GM19035 (cell line): ENCODE measurements around the gene DIAPH2.

Source experiments
- ATAC-seq: cut with Tn5 transposase; IDR thresholded peaks from one replicate; pipeline ENCODE4 v1.9.1; 2021; ENCODE audit not compliant: unreplicated experiment

Gene DIAPH2

DNA sequence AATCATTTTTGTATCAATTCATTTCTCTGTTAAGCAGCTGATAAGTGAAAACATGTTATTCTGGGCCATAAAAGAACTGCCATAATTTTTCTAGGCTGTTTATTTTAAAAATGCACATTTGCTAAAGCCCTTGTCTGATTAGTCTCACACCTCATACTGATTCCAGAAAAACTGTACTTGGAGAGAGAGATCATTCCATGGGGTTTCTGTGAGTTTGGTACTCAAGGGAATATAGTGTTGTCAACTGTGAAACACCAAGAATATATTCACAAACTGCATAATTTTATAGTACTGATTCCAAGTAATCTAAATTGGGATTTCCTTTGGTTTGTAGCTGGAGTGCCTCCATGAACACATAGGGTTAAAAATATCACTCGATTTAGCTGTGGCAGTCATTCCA lies 746.6 kb downstream of the DIAPH2 start:
- no peak for ATAC-seq

DNA sequence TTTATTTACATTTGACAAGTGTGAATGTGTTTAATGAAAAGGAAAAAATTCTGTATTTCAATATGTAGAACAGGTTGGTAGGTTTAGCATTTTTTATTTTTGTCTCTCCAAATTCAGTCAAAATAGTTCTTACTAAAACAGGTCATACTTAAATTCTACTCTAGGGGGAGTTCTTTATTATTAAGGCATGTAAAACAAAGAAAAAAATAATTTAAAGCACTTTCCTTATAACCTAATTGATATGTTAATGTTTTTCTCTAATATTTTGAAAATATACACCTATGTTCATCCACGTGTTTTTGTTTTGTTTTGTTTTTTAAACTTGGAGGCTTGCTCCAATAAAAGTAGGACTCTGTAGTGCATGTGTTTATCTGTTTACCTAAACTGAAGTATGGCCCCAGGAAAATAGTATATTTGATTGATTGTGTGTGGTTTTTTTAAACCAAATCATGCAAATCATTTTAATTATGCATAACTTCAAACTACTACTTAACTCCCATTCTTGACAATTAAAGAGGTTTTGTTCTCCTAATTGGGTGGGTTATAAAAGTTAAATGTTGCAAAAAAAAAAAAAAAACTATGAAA lies 761.7 kb downstream of the DIAPH2 start:
- ATAC-seq = no peak

GRCh38 chrX:97447306-97447705 lies 762.7 kb downstream of the DIAPH2 start:
- no peak for ATAC-seq

- peak; percentile 53 for ATAC-seq
These were observed 767.6 kb downstream of the DIAPH2 start for GRCh38 chrX:97452283-97452682.

DNA sequence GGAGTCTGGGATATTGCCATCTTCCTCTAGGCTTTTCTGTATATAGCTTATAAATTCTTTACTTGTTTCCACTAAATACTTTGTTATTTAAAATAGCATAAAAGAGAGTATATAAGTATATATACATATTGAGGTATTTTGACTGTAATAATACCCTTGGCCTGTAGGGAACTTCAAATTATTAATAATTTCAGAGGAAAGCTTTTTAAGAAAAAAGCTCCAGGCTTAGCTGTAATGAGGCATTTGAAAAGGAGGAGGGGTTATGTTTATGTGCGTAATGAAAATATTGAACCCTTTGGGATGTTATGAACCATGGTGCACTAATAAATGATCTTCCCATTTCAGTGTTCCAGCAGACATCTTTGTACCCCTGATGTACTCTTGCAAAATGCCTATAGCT lies 777.1 kb downstream of the DIAPH2 start:
- no peak for ATAC-seq

DNA sequence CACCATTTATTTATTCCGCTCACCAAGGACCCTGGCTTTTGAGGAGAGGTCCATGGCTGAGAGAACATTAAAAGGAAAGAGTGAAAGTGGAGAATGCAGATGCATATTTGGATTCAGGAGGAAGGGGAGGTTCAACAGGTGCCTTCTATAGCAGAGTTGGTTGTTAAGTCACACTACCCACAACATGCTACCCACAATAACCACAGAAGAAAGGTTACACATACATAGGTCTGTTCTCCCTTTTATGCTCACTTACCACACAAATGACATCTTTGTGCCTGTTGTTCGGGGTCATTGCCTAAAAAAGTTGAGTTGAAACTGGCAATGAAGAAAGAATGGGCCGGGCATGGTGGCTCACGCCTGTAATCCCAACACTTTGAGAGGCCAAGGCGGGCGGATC lies 786.4 kb downstream of the DIAPH2 start:
- ATAC-seq = no peak

DNA sequence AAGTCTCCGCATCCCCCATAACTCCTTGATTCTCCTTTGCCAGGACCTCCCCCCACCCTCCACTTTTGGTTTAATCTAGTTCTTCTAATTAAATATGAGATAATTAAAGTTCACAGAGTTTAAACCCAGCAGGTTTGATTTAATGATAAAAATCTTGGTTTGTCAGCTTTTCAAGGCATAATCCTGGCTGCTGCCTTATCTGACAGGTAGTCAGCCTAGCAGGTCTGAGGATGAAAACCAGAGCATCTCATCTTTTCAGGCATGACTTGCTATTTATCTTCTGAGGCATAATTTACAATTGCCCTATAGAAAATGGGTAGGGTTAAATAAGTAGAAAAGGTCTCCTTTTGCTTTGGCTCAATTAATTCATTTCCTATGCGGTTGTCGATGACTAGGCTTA lies 790.3 kb downstream of the DIAPH2 start:
- no peak for ATAC-seq

GRCh38 chrX:97479106-97479890 lies 794.7 kb downstream of the DIAPH2 start:
- no peak for ATAC-seq

DNA sequence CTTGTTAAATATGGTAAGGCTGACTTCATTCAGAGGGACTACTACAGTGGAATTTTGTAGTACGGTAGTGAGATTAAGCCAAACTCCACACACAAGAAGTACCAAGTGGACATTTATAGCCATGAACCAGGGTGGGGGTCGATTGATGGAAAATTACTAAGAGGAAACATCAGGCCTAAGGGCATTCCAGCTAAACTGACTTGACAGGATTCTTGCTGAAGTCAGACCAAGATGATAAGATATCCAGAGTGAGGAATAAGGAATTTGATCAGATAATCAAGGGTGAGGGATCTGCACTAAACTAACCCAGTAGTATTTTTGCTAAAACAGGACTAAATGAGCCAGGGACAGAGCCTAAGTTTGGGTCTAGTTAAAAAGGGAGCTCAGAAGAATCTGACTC lies 796.6 kb downstream of the DIAPH2 start:
- no peak for ATAC-seq

DNA sequence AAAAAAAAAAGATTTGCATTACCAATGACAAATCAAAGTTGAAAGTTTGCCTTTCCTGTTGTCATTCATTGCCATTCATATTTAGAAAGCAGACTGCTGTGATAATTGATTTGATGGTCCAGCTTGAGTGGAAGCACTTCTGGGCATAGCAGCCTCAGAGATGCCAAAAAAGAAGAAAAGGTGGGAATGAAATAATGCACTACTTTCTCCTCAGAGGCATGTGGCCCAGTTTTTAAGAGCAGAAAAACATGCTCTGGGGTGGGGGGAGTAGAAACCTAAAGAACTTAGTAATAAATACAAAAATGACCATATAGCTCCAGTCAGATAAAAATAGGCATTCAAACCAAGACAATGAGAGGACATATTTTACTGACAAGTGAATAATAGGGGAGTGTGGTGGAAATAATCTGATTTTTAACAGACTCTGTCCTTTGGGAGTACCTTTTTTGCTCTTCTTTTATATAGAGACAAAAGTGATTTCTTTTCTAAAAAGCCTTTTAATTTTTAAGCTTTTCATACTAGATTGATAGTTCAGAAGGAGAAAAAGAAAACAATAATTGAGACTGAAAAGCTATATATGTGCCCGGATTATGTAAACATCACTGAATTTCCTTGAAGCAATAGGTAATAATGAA lies 798.1 kb downstream of the DIAPH2 start:
- no peak for ATAC-seq

GRCh38 chrX:97490656-97491055 lies 806.0 kb downstream of the DIAPH2 start:
- ATAC-seq = no peak

DNA sequence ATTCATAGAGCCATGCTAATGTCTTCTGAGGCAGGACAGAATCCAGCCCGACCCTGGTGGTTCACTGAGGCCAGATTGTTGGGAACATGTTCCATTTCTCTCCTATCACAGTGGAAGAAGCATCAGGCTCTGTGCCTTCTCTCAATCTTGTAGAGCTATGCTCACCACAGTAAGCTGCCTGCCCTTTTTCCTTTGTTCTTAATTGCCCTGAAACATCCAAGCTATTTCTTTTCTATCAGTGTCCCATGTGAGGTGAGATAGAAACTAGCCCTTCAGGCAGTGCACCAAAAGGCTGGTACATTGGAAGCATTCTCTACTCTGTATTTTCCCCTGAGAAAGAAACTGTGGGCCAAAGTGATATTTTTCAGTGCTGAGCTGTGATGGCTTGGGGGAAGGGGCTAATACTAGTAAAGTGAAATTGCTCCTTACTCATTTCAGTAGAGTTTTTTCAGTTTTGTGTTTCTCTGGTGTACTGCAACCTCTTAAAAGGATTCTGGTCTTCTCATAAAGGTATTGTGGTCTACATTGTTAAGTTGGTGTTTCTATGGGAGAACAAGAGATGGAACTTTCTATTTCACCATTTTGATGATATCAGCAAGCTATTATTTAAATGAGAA lies 810.2 kb downstream of the DIAPH2 start:
- peak; percentile 93 for ATAC-seq

GRCh38 chrX:97498093-97498492 lies 813.5 kb downstream of the DIAPH2 start:
- no peak for ATAC-seq

DNA sequence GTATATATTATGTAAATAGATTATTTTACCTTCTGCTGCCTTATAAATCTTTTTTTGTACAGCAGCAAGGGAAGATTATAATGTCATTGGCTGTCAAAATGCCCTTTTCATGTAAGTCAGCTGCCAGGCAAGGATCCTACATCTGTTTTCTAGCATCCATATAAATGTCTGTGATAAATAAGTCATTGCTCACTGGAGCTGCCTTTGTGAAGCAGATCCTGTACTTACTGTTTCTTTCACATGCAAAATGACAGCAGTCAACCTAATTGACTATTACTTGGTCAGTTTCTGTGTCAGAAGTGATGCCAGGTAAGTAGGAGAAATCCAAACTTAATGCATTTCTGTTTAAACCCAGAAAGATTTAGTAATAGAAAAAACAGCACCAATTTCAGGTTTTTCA lies 819.8 kb downstream of the DIAPH2 start:
- no peak for ATAC-seq

DNA sequence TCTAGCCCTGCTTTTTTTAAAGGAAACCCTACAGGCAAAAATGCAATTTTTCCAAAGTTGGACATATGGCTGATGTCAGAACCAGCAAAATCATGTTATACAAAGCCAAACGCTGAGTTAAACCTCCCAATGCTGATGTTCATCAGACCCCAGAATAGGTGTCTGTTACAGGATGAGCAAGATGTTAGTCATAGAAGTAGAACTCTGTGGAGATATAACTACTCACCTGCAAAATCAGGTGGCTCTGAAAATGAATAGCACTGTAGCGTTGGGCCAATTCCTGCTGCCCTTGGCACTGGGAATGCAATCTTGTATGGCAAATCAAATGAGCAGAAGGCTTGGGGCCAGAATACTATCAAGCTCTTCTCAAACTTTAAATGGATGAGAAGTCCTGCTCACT lies 833.1 kb downstream of the DIAPH2 start:
- no peak for ATAC-seq

GRCh38 chrX:97522307-97522706 lies 837.7 kb downstream of the DIAPH2 start:
- ATAC-seq = no peak

GRCh38 chrX:97524340-97524739 lies 839.7 kb downstream of the DIAPH2 start:
- ATAC-seq = no peak

GRCh38 chrX:97524997-97525396 lies 840.4 kb downstream of the DIAPH2 start:
- ATAC-seq = no peak

DNA sequence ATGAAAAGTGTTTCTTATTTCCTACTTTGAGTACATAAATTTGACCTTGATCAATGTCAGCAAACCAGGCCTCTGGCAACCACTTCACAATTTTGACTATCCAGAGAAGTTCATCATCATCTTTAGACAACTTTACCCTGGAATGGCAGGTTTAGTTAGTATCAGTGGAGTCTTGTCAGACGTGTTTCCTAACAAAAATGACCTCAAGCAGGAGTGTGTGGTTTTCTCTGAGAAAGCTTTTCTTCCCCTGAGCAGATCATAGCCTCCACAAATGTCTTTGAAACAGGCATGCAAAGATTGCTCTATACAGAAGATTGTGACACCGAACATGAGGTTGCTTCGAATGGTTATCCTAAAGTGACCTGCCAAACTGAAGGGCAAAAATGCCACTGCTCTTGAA lies 841.3 kb downstream of the DIAPH2 start:
- no peak for ATAC-seq

GRCh38 chrX:97527725-97528124 lies 843.1 kb downstream of the DIAPH2 start:
- no peak for ATAC-seq

DNA sequence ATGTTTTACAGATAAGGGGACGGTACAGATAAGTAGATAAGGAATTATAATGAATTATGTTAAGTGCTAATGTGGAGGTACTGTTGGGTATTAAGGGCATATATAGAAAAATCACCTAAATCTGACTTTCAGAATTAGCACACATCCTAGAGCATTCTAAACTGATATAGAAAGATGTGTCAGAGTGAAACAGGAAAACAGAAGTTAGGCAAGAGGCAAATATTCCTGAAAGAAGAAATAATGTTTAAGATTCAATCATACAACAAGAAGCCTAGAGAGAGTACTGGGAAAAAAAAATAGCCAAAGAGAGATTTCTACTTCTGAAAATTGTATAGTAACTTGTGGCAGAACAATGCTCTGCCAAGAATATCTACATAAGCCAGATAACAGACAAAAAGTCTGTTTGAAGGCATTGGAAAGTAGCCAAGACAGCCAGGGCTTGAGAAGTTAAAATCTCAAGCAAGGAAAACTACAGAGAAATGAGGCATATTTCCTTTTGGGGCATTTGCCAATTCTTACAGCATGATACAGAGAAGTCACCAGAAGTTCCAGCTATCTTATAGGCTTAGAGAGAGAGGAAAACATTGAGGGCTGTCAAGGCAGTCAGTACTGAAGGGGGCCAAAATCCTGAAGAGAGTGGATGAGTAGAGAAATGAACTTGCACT lies 845.0 kb downstream of the DIAPH2 start:
- ATAC-seq = no peak
